ENCODE measurements around the gene FNDC3B.

DNA sequence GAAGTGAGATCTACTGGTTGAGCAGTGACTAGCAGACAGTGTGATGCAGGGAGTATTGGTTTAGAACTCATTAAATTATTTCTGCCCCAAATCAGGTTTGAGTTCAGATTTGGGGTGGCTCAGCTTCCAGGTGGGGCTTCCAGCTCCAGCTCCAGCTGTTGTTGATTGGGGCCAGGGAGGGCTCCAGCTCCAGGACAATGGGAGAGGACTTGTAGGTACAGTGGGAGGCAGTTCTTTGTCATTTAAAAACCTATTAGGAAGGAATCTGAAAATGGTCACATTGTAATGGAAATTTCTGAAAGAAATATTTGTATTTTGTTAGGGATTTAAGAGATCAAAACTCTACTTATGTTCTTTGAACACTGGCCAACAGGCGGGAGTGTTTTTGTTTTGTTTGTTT is 97.0 kb downstream of the FNDC3B start:
- TF ChIP-seq POLR2A (IDR thresholded peaks at IDR 0.05; ENCODE audit: control extremely low read depth in 1 of 2, low read depth in 2 of 2, low read length in 2 of 2) (no peak), SP1 (IDR thresholded peaks at IDR 0.05; ENCODE audit: low read depth, low read length) (no peak), EZH2 (IDR thresholded peaks at IDR 0.05; ENCODE audit: low read depth, low read length, severe bottlenecking) (no peak), BCL11A (IDR thresholded peaks at IDR 0.05; ENCODE audit: low read depth in 2 of 2, low read length in 2 of 2) (no peak), CEBPB (IDR thresholded peaks at IDR 0.05; ENCODE audit: low read depth, low read length) (no peak), RAD21 (IDR thresholded peaks at IDR 0.05 in 1 of 2, conservative IDR thresholded peaks at IDR 0.05 in 1 of 2; ENCODE audit: low read depth in 2 of 2, low read length in 2 of 2) (no peak), CREB1 (IDR thresholded peaks at IDR 0.05) (no peak), NANOG (IDR thresholded peaks at IDR 0.05; ENCODE audit: insufficient read depth, low read depth, low read length, poor library complexity, severe bottlenecking) (no peak), GTF2F1 (IDR thresholded peaks at IDR 0.05; ENCODE audit: borderline replicate concordance, low read depth, low read length) (no peak), CTBP2 (IDR thresholded peaks at IDR 0.05; ENCODE audit: borderline replicate concordance, insufficient read depth, insufficient read length, low read length) (no peak)
- TF ChIP-seq, protein P1, sequence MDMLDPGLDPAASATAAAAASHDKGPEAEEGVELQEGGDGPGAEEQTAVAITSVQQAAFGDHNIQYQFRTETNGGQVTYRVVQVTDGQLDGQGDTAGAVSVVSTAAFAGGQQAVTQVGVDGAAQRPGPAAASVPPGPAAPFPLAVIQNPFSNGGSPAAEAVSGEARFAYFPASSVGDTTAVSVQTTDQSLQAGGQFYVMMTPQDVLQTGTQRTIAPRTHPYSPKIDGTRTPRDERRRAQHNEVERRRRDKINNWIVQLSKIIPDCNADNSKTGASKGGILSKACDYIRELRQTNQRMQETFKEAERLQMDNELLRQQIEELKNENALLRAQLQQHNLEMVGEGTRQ (IDR thresholded peaks at IDR 0.05; ENCODE audit: low read length) = no peak
- TF ChIP-seq, protein P2, sequence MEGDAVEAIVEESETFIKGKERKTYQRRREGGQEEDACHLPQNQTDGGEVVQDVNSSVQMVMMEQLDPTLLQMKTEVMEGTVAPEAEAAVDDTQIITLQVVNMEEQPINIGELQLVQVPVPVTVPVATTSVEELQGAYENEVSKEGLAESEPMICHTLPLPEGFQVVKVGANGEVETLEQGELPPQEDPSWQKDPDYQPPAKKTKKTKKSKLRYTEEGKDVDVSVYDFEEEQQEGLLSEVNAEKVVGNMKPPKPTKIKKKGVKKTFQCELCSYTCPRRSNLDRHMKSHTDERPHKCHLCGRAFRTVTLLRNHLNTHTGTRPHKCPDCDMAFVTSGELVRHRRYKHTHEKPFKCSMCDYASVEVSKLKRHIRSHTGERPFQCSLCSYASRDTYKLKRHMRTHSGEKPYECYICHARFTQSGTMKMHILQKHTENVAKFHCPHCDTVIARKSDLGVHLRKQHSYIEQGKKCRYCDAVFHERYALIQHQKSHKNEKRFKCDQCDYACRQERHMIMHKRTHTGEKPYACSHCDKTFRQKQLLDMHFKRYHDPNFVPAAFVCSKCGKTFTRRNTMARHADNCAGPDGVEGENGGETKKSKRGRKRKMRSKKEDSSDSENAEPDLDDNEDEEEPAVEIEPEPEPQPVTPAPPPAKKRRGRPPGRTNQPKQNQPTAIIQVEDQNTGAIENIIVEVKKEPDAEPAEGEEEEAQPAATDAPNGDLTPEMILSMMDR (IDR thresholded peaks at IDR 0.05; ENCODE audit: control extremely low read depth in 1 of 3, insufficient read depth in 1 of 3, low read depth in 1 of 3, low read length in 3 of 3) = no peak
